Endothelial cell of hepatic sinusoid (primary cell): ENCODE data around the gene ESD.
"Not testable (repeated sequence)": the region's sequence is repeated elsewhere in the genome, so short reads cannot be mapped to it uniquely, and the experiment has no call there.

Source experiments
- in situ Hi-C: cut with HindIII; loops from 2 replicates; pipeline ENCODE4 v1.10.0; 2017; ENCODE audit warnings: low sequenced_read_pairs

Gene ESD

GRCh38 chr13:46796129-46796514, 839 bp downstream of the ESD start:
- in situ Hi-C loops = no loop called here

GRCh38 chr13:46795321-46795720, 1.6 kb downstream of the ESD start:
- in situ Hi-C loops = no loop called here

- in situ Hi-C loops = no loop called here
Measured at GRCh38 chr13:46783504-46783903, 13.5 kb downstream of the ESD start.

GRCh38 chr13:46782691-46783090, 14.3 kb downstream of the ESD start:
- in situ Hi-C loops = no loop called here

- in situ Hi-C loops = no loop called here
Measured at GRCh38 chr13:46782066-46782465, 14.9 kb downstream of the ESD start.

- in situ Hi-C loops = no loop called here
Measured at GRCh38 chr13:46778890-46779289, 18.1 kb downstream of the ESD start.

- in situ Hi-C loops = no loop called here
Measured at GRCh38 chr13:46778095-46778494, 18.9 kb downstream of the ESD start.

- in situ Hi-C loops = no loop called here
Measured at GRCh38 chr13:46775385-46776107, 21.4 kb downstream of the ESD start.

GRCh38 chr13:46773541-46773940, 23.4 kb downstream of the ESD start:
- in situ Hi-C loops = no loop called here

- in situ Hi-C loops = no loop called here
Measured at GRCh38 chr13:46771693-46772092, 25.3 kb downstream of the ESD start.

- in situ Hi-C loops = not testable (repeated sequence)
Measured at GRCh38 chr13:46769925-46770324, 27.0 kb downstream of the ESD start.

- in situ Hi-C loops = no loop called here
Measured at GRCh38 chr13:46761866-46762265, 35.1 kb downstream of the ESD start.

GRCh38 chr13:46761174-46761573, 35.8 kb downstream of the ESD start:
- in situ Hi-C loops = no loop called here

- in situ Hi-C loops = no loop called here
Measured at GRCh38 chr13:46759846-46760245, 37.1 kb downstream of the ESD start.

GRCh38 chr13:46757640-46758039, 39.3 kb downstream of the ESD start:
- in situ Hi-C loops = no loop called here

GRCh38 chr13:46756977-46757376, 40.0 kb downstream of the ESD start:
- in situ Hi-C loops = no loop called here

GRCh38 chr13:46755508-46755907, 41.5 kb downstream of the ESD start:
- in situ Hi-C loops = not testable (repeated sequence)

GRCh38 chr13:46754812-46755211, 42.1 kb downstream of the ESD start:
- in situ Hi-C loops = no loop called here

- in situ Hi-C loops = no loop called here
Measured at GRCh38 chr13:46753917-46754316, 43.0 kb downstream of the ESD start.

GRCh38 chr13:46753137-46753536, 43.8 kb downstream of the ESD start:
- in situ Hi-C loops = no loop called here

- in situ Hi-C loops = no loop called here
Measured at GRCh38 chr13:46751811-46752635, 44.9 kb downstream of the ESD start.

- in situ Hi-C loops = no loop called here
Measured at GRCh38 chr13:46749951-46750350, 47.0 kb downstream of the ESD start.
